ENCODE results near the gene C11orf52.
A peak's percentile ranks its signal among the peaks of the same experiment; 100 is the strongest.
"Not testable (repeated sequence)": the region's sequence is repeated elsewhere in the genome, so short reads cannot be mapped to it uniquely, and the experiment has no call there.

Gene C11orf52

GRCh38 chr11:111918390-111919256 lies at the start of gene C11orf52:
TSS of gene C11orf52 (plus strand) at chr11:111918913. CDS start at chr11:111918973, 60 bp downstream.
- DNase-seq = no peak

- DNase-seq = no peak
Measured at GRCh38 chr11:111870113-111870512, 48.6 kb upstream of the C11orf52 start.

GRCh38 chr11:111870522-111870885 lies 48.2 kb upstream of the C11orf52 start:
- DNase-seq = no peak

- peak; percentile 94 for DNase-seq
Measured at GRCh38 chr11:111870886-111871692, 47.6 kb upstream of the C11orf52 start, which contains the start of gene ALG9. TSS of gene ALG9 (minus strand) at chr11:111871581. CDS start at chr11:111871482, 99 bp downstream.

GRCh38 chr11:111871693-111872161 lies 47.0 kb upstream of the C11orf52 start:
- no peak for DNase-seq

- DNase-seq = no peak
Measured at GRCh38 chr11:111878385-111878848, 40.3 kb upstream of the C11orf52 start.

- DNase-seq = peak; percentile 89
Measured at GRCh38 chr11:111878849-111879636, 39.7 kb upstream of the C11orf52 start, which contains the start of the genes CFAP68 and FDXACB1. TSS of gene CFAP68 (plus strand) at chr11:111879541. CDS start at chr11:111879561, 20 bp downstream. TSS of gene FDXACB1 (minus strand) at chr11:111879165. CDS start at chr11:111879132, 33 bp downstream.

GRCh38 chr11:111879637-111879960 lies 39.1 kb upstream of the C11orf52 start:
- no peak for DNase-seq

- no peak for DNase-seq
Measured at GRCh38 chr11:111882202-111882601, 36.5 kb upstream of the C11orf52 start.

- DNase-seq = not testable (repeated sequence)
Measured at GRCh38 chr11:111885053-111885452, 33.7 kb upstream of the C11orf52 start.

- no peak for DNase-seq
Measured at GRCh38 chr11:111886032-111886431, 32.7 kb upstream of the C11orf52 start.

- DNase-seq = no peak
Measured at GRCh38 chr11:111886844-111887243, 31.9 kb upstream of the C11orf52 start.

GRCh38 chr11:111905411-111905810 lies 13.3 kb upstream of the C11orf52 start:
- DNase-seq = no peak

- DNase-seq = no peak
Measured at GRCh38 chr11:111906680-111907079, 12.0 kb upstream of the C11orf52 start.

GRCh38 chr11:111908639-111909305 lies 9.9 kb upstream of the C11orf52 start:
- DNase-seq = no peak

GRCh38 chr11:111909378-111909777 lies 9.3 kb upstream of the C11orf52 start:
- DNase-seq = no peak

GRCh38 chr11:111910676-111911562 lies 7.8 kb upstream of the C11orf52 start:
- DNase-seq = no peak

- DNase-seq = no peak
Measured at GRCh38 chr11:111911563-111912401, 6.9 kb upstream of the C11orf52 start, which contains the start of gene CRYAB. TSS of gene CRYAB (minus strand) at chr11:111911770. CDS start at chr11:111911724, 46 bp downstream.

GRCh38 chr11:111912535-111912934 lies 6.2 kb upstream of the C11orf52 start, which contains the start of gene HSPB2:
TSS of gene HSPB2 (plus strand) at chr11:111912734. CDS start at chr11:111912830, 96 bp downstream.
- DNase-seq = no peak

Measured in stimulated activated CD4-positive, alpha-beta T cell treated with anti-CD3 and anti-CD28 coated beads, Interleukin-4, amount 100 ng/mL, for 1 hour (primary cell).